NT2/D1 (cell line): ENCODE results near the gene LRRC25.

Source experiments
- DNase-seq: peaks from one replicate; pipeline ENCODE4 v3.0.0-alpha.2; 2011; ENCODE audit warnings: low read depth, low spot score
- H3K27me3 ChIP-seq: 2 replicates; pipeline ENCODE4 v1.6.0; 2011; ENCODE audit warnings: mild to moderate bottlenecking; ENCODE audit not compliant: insufficient read length, insufficient read depth
- H3K36me3 ChIP-seq: 2 replicates; pipeline ENCODE4 v1.6.1; 2011; ENCODE audit warnings: mild to moderate bottlenecking, low read length, mixed read lengths; ENCODE audit not compliant: insufficient read depth, insufficient read length
- H3K4me1 ChIP-seq: 2 replicates; pipeline ENCODE4 v1.5.1; 2011; ENCODE audit not compliant: insufficient read depth, insufficient read length
- H3K4me3 ChIP-seq: 2 replicates; pipeline ENCODE4 v1.5.1; 2011; ENCODE audit warnings: low read depth; ENCODE audit not compliant: insufficient read length
- H3K9ac ChIP-seq: 2 replicates; pipeline ENCODE4 v1.6.0; 2011; ENCODE audit warnings: low read depth; ENCODE audit not compliant: insufficient read length
- H3K9me3 ChIP-seq: 2 replicates; pipeline ENCODE4 v1.5.1; 2011; ENCODE audit warnings: mild to moderate bottlenecking, low read length; ENCODE audit not compliant: insufficient read depth
- SUZ12 ChIP-seq: IDR thresholded peaks from 2 replicates; pipeline ENCODE4 v1.6.1; 2011; ENCODE audit not compliant: insufficient read length, insufficient read depth; ENCODE audit errors: extremely low read depth
- YY1 ChIP-seq: IDR thresholded peaks from 2 replicates; pipeline ENCODE4 v1.6.1; 2011; ENCODE audit not compliant: insufficient read length, insufficient read depth
- ZNF274 ChIP-seq: IDR thresholded peaks from 2 replicates; pipeline ENCODE4 v1.6.1; 2011; ENCODE audit warnings: mild to moderate bottlenecking, low read depth, low read length

The LRRC25 gene

DNA sequence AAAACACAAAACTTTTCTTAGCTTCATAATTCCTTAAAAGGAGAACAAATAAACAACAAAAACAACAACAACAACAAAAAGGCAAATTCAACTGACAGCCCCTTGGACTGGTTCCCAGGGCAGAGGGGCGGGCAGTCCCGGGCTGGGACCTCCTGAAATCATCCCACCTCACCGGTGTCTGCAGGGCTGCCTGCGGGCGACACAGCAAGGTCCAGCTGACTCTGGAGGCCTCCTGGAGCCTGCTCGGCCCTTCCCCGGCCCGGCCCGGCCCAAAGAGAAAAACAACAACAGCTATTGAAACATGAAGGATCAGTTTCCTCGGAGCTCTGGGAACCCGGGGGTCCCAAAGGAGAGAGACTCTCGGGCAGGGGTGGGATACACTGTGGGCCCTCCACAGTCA is 45.5 kb upstream of the LRRC25 start:
- TF ChIP-seq SUZ12 (no peak), YY1 (no peak), ZNF274 (no peak)
- H3K4me1 ChIP-seq = peaks cover 34% of the 10 kb centered on the region
- H3K4me3 ChIP-seq = no peak overlapping the region
- H3K27me3 ChIP-seq = no peaks in the 10 kb centered on the region
- no peaks in the 10 kb centered on the region for H3K9me3 ChIP-seq
- H3K9ac ChIP-seq = no peak overlapping the region
- DNase-seq = no peak
- H3K36me3 ChIP-seq = peaks cover 45% of the 10 kb centered on the region

DNA sequence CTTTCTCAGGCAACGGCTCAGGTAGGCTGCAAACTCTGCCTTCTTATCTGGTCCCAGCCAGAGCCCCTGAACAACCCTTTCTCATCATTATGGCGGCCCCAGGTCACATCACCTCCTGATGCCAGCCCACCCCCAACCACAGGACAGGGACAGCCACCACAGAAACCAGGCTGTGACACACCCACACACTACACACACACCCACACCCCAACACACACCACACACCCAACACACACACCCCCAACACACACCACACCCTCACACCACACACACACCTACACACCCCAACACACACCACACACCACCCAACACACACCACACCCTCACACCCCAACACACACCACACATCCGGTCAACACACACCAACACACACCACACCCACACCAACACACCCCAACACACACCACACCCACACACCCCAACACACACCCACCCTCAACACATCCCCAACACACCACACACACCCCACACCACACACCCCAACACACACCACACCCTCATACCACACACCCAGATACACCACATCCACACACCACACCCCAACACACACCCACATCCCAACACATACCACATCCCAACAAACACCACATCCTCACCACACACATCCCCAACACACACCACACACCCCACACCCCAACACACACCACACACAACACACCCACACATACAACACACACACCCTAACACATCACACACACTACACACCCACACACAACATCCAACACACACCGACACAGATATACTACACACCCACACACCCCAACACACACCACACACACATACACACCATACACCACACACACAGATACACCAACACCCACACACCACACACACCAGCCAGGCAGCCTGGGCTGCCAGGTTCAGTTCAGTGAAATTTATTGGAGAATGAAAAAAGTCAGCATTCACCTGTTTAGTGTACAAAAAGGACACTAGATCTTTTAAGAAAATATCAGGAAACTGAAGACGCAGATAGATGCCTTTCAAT is 44.7 kb upstream of the LRRC25 start:
- Histone ChIP-seq H3K27me3 (no peaks in the 10 kb centered on the region), H3K4me1 (peaks cover 34% of the 10 kb centered on the region), H3K4me3 (no peak overlapping the region), H3K36me3 (peaks cover 37% of the 10 kb centered on the region), H3K9ac (no peak overlapping the region), H3K9me3 (no peaks in the 10 kb centered on the region)
- no peak for DNase-seq
- TF ChIP-seq ZNF274 (no peak), YY1 (no peak), SUZ12 (no peak)

DNA sequence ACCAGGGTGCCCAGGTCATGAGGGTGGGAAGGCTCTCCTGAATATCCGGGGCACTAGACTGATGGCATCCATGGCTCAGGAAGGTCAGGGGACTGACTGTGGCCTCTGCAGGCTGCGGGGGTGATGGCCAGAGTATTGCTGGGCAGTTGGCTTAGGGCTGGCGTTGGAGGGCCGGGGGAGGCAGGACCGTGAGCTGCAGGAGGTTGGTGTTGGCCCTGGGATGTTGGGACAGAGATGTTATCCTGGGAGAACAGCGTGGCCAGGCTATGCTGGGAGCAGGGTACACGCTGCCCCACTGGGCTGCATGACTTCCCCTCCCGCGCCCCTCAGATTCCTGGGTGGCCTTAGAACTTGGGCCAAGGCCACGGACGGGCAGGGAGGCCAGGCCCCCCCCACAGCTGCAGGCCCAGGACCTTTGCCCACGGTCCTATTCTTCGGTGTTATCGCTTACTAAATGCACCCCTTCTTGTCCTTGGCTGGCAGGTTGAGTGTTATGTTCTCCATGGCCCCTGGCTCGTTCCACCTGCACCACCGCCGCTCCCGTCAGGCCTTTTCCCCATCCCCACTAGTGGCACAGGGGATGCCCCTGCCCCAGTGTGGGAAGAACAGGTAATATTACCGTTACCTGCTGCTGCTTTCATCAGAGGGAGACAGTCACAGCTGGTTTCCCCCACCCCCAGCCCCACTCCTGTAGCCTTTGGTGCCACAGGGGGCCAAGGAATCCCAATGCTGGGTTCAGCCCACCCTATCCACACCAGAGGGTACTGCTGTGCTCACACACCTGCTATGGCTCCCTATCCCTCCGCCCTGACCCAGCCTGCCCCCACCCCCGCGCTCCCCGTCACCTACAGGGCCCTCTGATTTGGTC is 43.7 kb upstream of the LRRC25 start:
- peaks cover 33% of the 10 kb centered on the region for H3K36me3 ChIP-seq
- H3K4me3 ChIP-seq = no peak overlapping the region
- no peaks in the 10 kb centered on the region for H3K27me3 ChIP-seq
- H3K9ac ChIP-seq = peak overlapping the region; percentile 12
- peaks cover 31% of the 10 kb centered on the region for H3K4me1 ChIP-seq
- no peaks in the 10 kb centered on the region for H3K9me3 ChIP-seq
- TF ChIP-seq SUZ12 (no peak), ZNF274 (no peak), YY1 (no peak)
- no peak for DNase-seq

DNA sequence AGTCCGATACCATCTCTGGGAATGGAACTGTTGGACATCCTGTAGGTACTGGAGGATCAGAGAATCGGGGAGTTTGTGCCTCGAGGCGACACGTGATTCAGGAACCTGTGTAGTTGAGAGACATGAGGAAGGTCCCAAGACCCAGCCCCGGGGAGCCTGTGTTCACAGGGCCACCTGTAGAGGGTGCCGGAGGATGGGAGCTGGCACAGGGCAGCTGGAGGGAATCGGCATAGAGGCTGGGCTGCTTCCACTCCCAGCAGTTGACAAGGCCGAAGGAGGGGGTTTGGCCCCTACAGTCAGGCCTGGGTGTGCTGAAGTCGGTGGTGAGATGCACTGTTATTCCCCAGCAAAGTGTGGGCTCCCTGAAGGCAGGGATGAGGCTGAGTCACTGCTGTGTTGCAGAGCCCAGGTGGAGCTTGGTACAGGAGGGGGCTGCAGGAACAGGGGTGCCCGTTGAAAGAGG is 43.0 kb upstream of the LRRC25 start:
- Histone ChIP-seq H3K4me3 (no peak overlapping the region), H3K36me3 (peaks cover 33% of the 10 kb centered on the region), H3K9me3 (no peaks in the 10 kb centered on the region), H3K27me3 (no peaks in the 10 kb centered on the region), H3K4me1 (peaks cover 36% of the 10 kb centered on the region), H3K9ac (peak overlapping the region; percentile 12)
- no peak for DNase-seq
- TF ChIP-seq YY1 = no peak
- TF ChIP-seq SUZ12 = no peak
- TF ChIP-seq ZNF274 = no peak

DNA sequence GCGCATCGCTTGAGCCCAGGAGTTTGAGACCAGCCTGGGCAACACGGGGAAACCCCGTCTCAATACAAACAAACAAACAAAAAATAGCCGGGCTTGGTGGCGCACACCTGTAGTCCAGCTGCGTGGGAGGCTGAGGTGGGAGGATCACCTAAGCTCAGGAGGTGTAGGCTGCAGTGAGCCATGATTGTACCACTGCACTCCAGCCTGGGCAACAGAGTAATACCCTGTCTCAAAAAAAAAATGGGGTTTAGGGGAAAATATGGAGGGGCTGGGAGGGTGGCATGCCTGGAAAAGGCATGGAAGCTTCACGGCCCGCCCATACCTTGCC is 42.5 kb upstream of the LRRC25 start:
- peaks cover 36% of the 10 kb centered on the region for H3K36me3 ChIP-seq
- H3K4me1 ChIP-seq = peaks cover 40% of the 10 kb centered on the region
- H3K4me3 ChIP-seq = no peak overlapping the region
- H3K27me3 ChIP-seq = no peaks in the 10 kb centered on the region
- no peak for TF ChIP-seq SUZ12
- no peak for TF ChIP-seq ZNF274
- no peak for TF ChIP-seq YY1
- peak overlapping the region; percentile 79 for H3K9ac ChIP-seq
- DNase-seq = no peak
- H3K9me3 ChIP-seq = no peaks in the 10 kb centered on the region

DNA sequence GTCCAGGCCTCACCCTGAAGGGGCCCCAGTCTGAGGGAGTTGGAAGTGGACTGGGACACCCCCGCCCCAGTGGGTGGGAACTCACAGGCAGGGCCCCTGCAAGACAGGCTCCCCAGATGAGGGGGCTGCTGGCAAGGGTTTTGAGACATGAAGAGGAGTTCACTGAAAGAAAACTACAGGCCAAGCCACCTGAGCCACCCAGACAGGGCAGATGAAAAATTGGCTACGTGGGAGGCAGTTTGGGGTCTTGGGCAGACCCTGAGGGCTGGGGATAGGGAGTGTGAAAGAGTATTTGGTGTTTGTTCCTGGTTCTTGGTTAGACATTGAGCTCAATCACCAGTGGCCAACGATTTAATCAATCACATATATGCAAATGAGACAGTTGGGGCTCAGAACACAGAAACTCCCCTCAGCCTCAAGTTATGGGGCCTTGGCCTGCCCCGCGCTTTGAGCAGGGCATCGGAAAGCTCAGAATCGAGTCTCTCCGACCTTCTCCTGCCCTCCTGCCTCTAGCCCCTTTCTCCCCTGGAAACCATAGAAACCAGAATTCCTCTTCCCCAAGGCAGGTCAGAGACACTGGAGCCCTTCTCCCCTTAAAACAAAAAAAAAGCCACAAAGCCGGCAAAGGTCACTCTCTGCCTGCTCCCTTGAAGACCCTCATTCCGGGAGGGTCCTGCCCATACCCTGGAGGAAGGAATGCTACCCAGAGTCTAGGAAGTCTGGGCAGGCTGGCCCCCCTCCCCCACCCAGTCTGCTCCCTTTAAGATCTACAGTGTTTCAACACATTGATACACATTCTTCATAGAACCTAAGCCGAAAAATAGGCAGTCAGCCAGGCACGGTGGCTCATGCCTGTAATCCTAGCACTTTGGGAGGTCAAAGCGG is 41.8 kb upstream of the LRRC25 start:
- H3K4me1 ChIP-seq = peaks cover 40% of the 10 kb centered on the region
- DNase-seq = no peak
- peak overlapping the region; percentile 29 for H3K4me3 ChIP-seq
- peaks cover 36% of the 10 kb centered on the region for H3K36me3 ChIP-seq
- peak overlapping the region; percentile 79 for H3K9ac ChIP-seq
- H3K9me3 ChIP-seq = no peaks in the 10 kb centered on the region
- no peaks in the 10 kb centered on the region for H3K27me3 ChIP-seq
- no peak for TF ChIP-seq YY1
- TF ChIP-seq ZNF274 = no peak
- no peak for TF ChIP-seq SUZ12
